IMR-90 (cell line): ENCODE results near the gene POGLUT2. TPM values are rescaled to one million over a fixed set of nuclear protein-coding genes. Genes with fewer than 3 reads are reported as not detected.

Experiments used
- ATAC-seq: fragments of 200-7000 bp; cut with Tn5 transposase; 2 replicates; pipeline ENCODE4 v1.9.1; 2020; ENCODE audit warnings: low read depth, mild to moderate bottlenecking, moderate library complexity
- BruUV-seq: library from RNA; stranded (reverse); fragments of 400-500 nt; replicated peaks from 2 replicates; lab custom pipeline; 2021; lab: Mats Ljungman, UMichigan
- CTCF ChIA-PET: fragments of 300-600 bp; formaldehyde crosslinking; extraction: SDS; loops from one replicate; lab custom pipeline; 2021; ENCODE audit warnings: antibody characterized with exemption; lab: Yijun Ruan, JAX
- POLR2A ChIA-PET: fragments of 300-600 bp; sonication (Branson Sonifier 250); formaldehyde crosslinking; loops from one replicate; lab custom pipeline; 2022; ENCODE audit warnings: antibody characterized with exemption; ENCODE audit not compliant: unreplicated experiment; lab: Charles Lee
- DNase-seq: peaks from one replicate; pipeline ENCODE4 v3.0.0; 2013
- H2AFZ ChIP-seq: replicated peaks from 2 replicates; pipeline ENCODE3; 2013; ENCODE audit warnings: low read length, mild to moderate bottlenecking; ENCODE audit not compliant: poor library complexity
- H2AK5ac ChIP-seq: 2 replicates; pipeline ENCODE4 v1.6.1; 2013; ENCODE audit warnings: low read depth, low read length, inconsistent platforms
- H2AK9ac ChIP-seq: replicated peaks from 2 replicates; pipeline ENCODE3; 2013; ENCODE audit warnings: mild to moderate bottlenecking, low read depth, low read length, moderate library complexity; ENCODE audit not compliant: poor library complexity
- H2BK120ac ChIP-seq: 2 replicates; pipeline ENCODE4 v1.6.1; 2013; ENCODE audit warnings: low read depth, low read length, inconsistent platforms
- H2BK15ac ChIP-seq: 3 replicates; pipeline ENCODE4 v1.6.1; 2013; ENCODE audit warnings: low read depth, low read length, inconsistent platforms
- H2BK20ac ChIP-seq: 2 replicates; pipeline ENCODE4 v1.6.1; 2013; ENCODE audit warnings: low read depth, mild to moderate bottlenecking, inconsistent platforms, low read length, moderate library complexity
- H2BK5ac ChIP-seq: 2 replicates; pipeline ENCODE4 v1.6.1; 2013; ENCODE audit warnings: mild to moderate bottlenecking, low read depth, low read length, inconsistent platforms; ENCODE audit not compliant: poor library complexity, severe bottlenecking
- H3K14ac ChIP-seq: replicated peaks from 2 replicates; pipeline ENCODE4 v1.6.1; 2013; ENCODE audit warnings: low read depth, low read length, inconsistent platforms
- H3K18ac ChIP-seq: 2 replicates; pipeline ENCODE4 v1.6.1; 2013; ENCODE audit warnings: low read depth, low read length, control low read depth
- H3K23ac ChIP-seq: 2 replicates; pipeline ENCODE4 v1.6.1; 2013; ENCODE audit warnings: low read depth, low read length, inconsistent platforms
- H3K27ac ChIP-seq: 2 replicates; pipeline ENCODE4 v1.5.1; 2013; ENCODE audit warnings: mild to moderate bottlenecking, control low read depth, low read length; ENCODE audit not compliant: insufficient read depth
- H3K27me3 ChIP-seq: 2 replicates; pipeline ENCODE4 v1.6.1; 2013; ENCODE audit warnings: low read length; ENCODE audit not compliant: control insufficient read depth, insufficient read depth
- H3K36me3 ChIP-seq: 2 replicates; pipeline ENCODE4 v1.6.1; 2013; ENCODE audit warnings: low read length, mixed read lengths; ENCODE audit not compliant: control insufficient read depth, insufficient read depth
- H3K4ac ChIP-seq: 2 replicates; pipeline ENCODE4 v1.6.1; 2013; ENCODE audit warnings: low read depth, low read length, inconsistent platforms
- H3K4me1 ChIP-seq: 2 replicates; pipeline ENCODE4 v1.6.1; 2013; ENCODE audit warnings: low read length, mixed read lengths; ENCODE audit not compliant: control insufficient read depth, insufficient read depth
- H3K4me2 ChIP-seq: 2 replicates; pipeline ENCODE4 v1.6.1; 2013; ENCODE audit warnings: low read depth, mild to moderate bottlenecking, control low read depth, low read length, moderate library complexity
- H3K4me3 ChIP-seq: 2 replicates; pipeline ENCODE4 v1.5.1; 2013; ENCODE audit warnings: low read depth, mild to moderate bottlenecking, control low read depth, low read length, moderate library complexity; ENCODE audit not compliant: insufficient read depth
- H3K56ac ChIP-seq: 2 replicates; pipeline ENCODE4 v1.6.1; 2013; ENCODE audit warnings: low read length, inconsistent platforms; ENCODE audit not compliant: insufficient read depth; ENCODE audit errors: extremely low read depth
- H3K79me1 ChIP-seq, 2 experiments: 2 replicates each; pipeline ENCODE4 v1.6.1; 2013; ENCODE audit warnings: low read length in 2 of 2, inconsistent platforms in 1 of 2, low read depth in 1 of 2
- H3K9ac ChIP-seq: 2 replicates; pipeline ENCODE4 v1.6.1; 2013; ENCODE audit warnings: low read depth, low read length, control low read depth
- H3K9me1 ChIP-seq: 2 replicates; pipeline ENCODE4 v1.6.1; 2013; ENCODE audit warnings: low read length, inconsistent platforms; ENCODE audit not compliant: insufficient read depth
- H3K9me3 ChIP-seq: 2 replicates; pipeline ENCODE4 v1.6.1; 2013; ENCODE audit warnings: low read length; ENCODE audit not compliant: control insufficient read depth, insufficient read depth
- H4K20me1 ChIP-seq: 2 replicates; pipeline ENCODE4 v1.6.1; 2013; ENCODE audit warnings: low read length, inconsistent platforms; ENCODE audit not compliant: insufficient read depth
- H4K5ac ChIP-seq: 2 replicates; pipeline ENCODE4 v1.6.1; 2013; ENCODE audit warnings: mild to moderate bottlenecking, low read depth, low read length, control low read depth
- H4K8ac ChIP-seq, 2 experiments: 2 replicates each; pipeline ENCODE4 v1.6.1; 2013; ENCODE audit warnings: low read depth in 2 of 2, low read length in 2 of 2, control low read depth in 1 of 2, inconsistent platforms in 1 of 2
- H4K91ac ChIP-seq: 2 replicates; pipeline ENCODE4 v1.6.1; 2013; ENCODE audit warnings: low read depth, low read length, inconsistent platforms; ENCODE audit not compliant: insufficient read depth
- BHLHE40 ChIP-seq: fragments of 150-350 bp; IDR thresholded peaks from 2 replicates; pipeline ENCODE4 v1.6.1; 2016; ENCODE audit warnings: mild to moderate bottlenecking, low read depth, low read length
- CEBPB ChIP-seq: IDR thresholded peaks from 2 replicates; pipeline ENCODE4 v1.6.1; 2012; ENCODE audit warnings: low read depth, low read length, improper control_type of control experiment
- CHD1 ChIP-seq: IDR thresholded peaks from 2 replicates; pipeline ENCODE4 v1.6.1; 2012; ENCODE audit warnings: low read depth, low read length, improper control_type of control experiment
- CTCF ChIP-seq: conservative IDR thresholded peaks from 2 replicates; pipeline ENCODE4 v1.5.1; 2012; ENCODE audit warnings: mild to moderate bottlenecking, low read depth, low read length, improper control_type of control experiment
- ELK1 ChIP-seq: fragments of 150-350 bp; IDR thresholded peaks from 2 replicates; pipeline ENCODE4 v1.6.1; 2016; ENCODE audit warnings: low read depth, mild to moderate bottlenecking, low read length, moderate library complexity, borderline replicate concordance
- FOS ChIP-seq: fragments of 150-350 bp; IDR thresholded peaks from 2 replicates; pipeline ENCODE4 v1.6.1; 2016; ENCODE audit warnings: low read depth, low read length
- MAFK ChIP-seq: IDR thresholded peaks from 2 replicates; pipeline ENCODE4 v1.6.1; 2012; ENCODE audit warnings: low read depth, low read length, improper control_type of control experiment
- MAZ ChIP-seq: IDR thresholded peaks from 2 replicates; pipeline ENCODE4 v1.6.1; 2012; ENCODE audit warnings: low read depth, mild to moderate bottlenecking, low read length, improper control_type of control experiment, moderate library complexity, borderline replicate concordance
- MXI1 ChIP-seq: IDR thresholded peaks from 2 replicates; pipeline ENCODE4 v1.6.1; 2012; ENCODE audit warnings: low read depth, mild to moderate bottlenecking, low read length, moderate library complexity, borderline replicate concordance
- NFE2L2 ChIP-seq: fragments of 150-350 bp; IDR thresholded peaks from 2 replicates; pipeline ENCODE4 v1.6.1; 2016; ENCODE audit warnings: low read depth, mild to moderate bottlenecking, low read length
- POLR2A ChIP-seq: IDR thresholded peaks from 2 replicates; pipeline ENCODE4 v1.6.1; 2012; ENCODE audit warnings: mild to moderate bottlenecking, low read depth, low read length
- RAD21 ChIP-seq: IDR thresholded peaks from 2 replicates; pipeline ENCODE4 v1.6.1; 2012; ENCODE audit warnings: low read length, improper control_type of control experiment
- RCOR1 ChIP-seq: IDR thresholded peaks from 2 replicates; pipeline ENCODE4 v1.6.1; 2012; ENCODE audit warnings: mild to moderate bottlenecking, low read length, improper control_type of control experiment; ENCODE audit not compliant: insufficient replicate concordance
- RFX5 ChIP-seq: IDR thresholded peaks from 2 replicates; pipeline ENCODE4 v1.8.0; 2012; ENCODE audit warnings: low read depth, mild to moderate bottlenecking, low read length, moderate library complexity
- SMC3 ChIP-seq: fragments of 150-350 bp; IDR thresholded peaks from 2 replicates; pipeline ENCODE4 v1.6.1; 2016; ENCODE audit warnings: low read depth, mild to moderate bottlenecking, antibody characterized with exemption, low read length, moderate library complexity
- USF2 ChIP-seq: fragments of 150-350 bp; IDR thresholded peaks from 2 replicates; pipeline ENCODE4 v1.6.1; 2017; ENCODE audit warnings: mild to moderate bottlenecking, antibody characterized with exemption, low read length, low read depth
- WGBS, 2 experiments: methylation state at CpG; one replicate each; pipeline versions ENCODE4 v1.1.5 to v1.1.7; 2013; ENCODE audit warnings: missing lambda C conversion rate in 2 of 2; ENCODE audit not compliant: insufficient read length in 1 of 2; ENCODE audit errors: extremely low coverage in 2 of 2; 5-methylcytosine and 5-hydroxymethylcytosine counted together
- dilution Hi-C: fragments of 300-500 bp; cut with HindIII; formaldehyde crosslinking; loops from one replicate; pipeline ENCODE4 v1.14.3; 2018; ENCODE audit warnings: low sequenced_read_pairs; ENCODE audit not compliant: unreplicated experiment
- in situ Hi-C: fragments of 300-500 bp; cut with MboI; formaldehyde crosslinking; loops from 3 replicates; pipeline ENCODE4 v1.14.3; 2019; ENCODE audit warnings: low sequenced_read_pairs, inconsistent platforms, mixed read lengths
- intact Hi-C: fragments of 100-400 bp; cut with micrococcal nuclease; formaldehyde crosslinking; loops from 2 replicates; pipeline ENCODE4 v1.10.0; 2022
- polyA plus RNA-seq, 3 experiments: library from polyadenylated mRNA; depleted of rRNA; stranded (reverse); fragments of >200 nt; gene quantifications; 2 replicates each; pipeline ENCODE4 v1.2.3, GENCODE V29; 2012; ENCODE audit warnings: low replicate concordance in 1 of 3
- total RNA-seq: library from RNA; depleted of rRNA; stranded (reverse); fragments of >200 nt; gene quantifications from 2 replicates; pipeline ENCODE4 v1.2.3, GENCODE V29; 2012

The POGLUT2 gene
- total and polyA plus RNA-seq, 2 of the 4 experiments (the other 2 are of a cell fraction) = 10.6 to 14.3 TPM

DNA sequence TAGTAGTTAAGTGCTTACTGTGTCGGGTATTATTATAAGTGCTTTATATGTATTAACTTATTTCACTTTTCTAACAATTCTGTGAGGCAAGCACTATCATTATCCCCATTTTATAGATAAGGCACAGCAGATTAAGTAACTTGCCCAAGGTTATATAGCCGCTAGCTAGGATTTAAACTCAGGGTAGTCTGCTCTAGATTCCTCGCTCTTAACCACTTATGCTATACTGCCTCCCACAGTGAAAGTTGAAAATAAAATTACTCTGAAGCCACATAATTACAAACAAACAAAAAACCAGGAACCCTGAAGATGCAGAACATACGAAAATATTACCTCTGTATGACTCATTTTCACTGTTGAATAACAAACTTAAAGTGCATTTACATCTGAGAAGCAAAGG is 29.1 kb downstream of the POGLUT2 start:
- no peak overlapping the region for H4K91ac ChIP-seq
- H2AK9ac ChIP-seq = no peak overlapping the region
- H2BK15ac ChIP-seq = no peak overlapping the region
- H4K8ac ChIP-seq = no peak overlapping the region
- no peak overlapping the region for H2AFZ ChIP-seq
- no peak overlapping the region for H2BK5ac ChIP-seq
- H4K5ac ChIP-seq = no peak overlapping the region
- H3K4me2 ChIP-seq = no peak overlapping the region
- H3K4ac ChIP-seq = no peak overlapping the region
- no peak overlapping the region for H2BK120ac ChIP-seq
- H3K79me1 ChIP-seq = peaks cover 13 to 26% of the 10 kb centered on the region in 2 experiments
- no peaks in the 10 kb centered on the region; the same call in 1 of the 2 replicates for H4K20me1 ChIP-seq
- POLR2A ChIA-PET = no interaction called here
- H2AK5ac ChIP-seq = no peak overlapping the region
- H3K36me3 ChIP-seq = 0 out of 2 replicates have a peak, but pooled peaks cover 3% of the 10 kb centered on the region
- intact Hi-C loops = loop anchor here (5.0 kb wide), 2 partner anchors 62 to 117 kb away; no protein-coding TSS in a partner anchor
- peaks cover 2% of the 10 kb centered on the region; the same call in 1 of the 2 replicates for H3K4me1 ChIP-seq
- dilution Hi-C loops = no loop called here
- no peak overlapping the region for H3K23ac ChIP-seq
- H3K9me3 ChIP-seq = no peaks in the 10 kb centered on the region
- H3K9ac ChIP-seq = no peak overlapping the region
- TF ChIP-seq MXI1 = no peak
- TF ChIP-seq RAD21 = peak; percentile 18; the same call in 1 of the 2 replicates
- no peak for TF ChIP-seq RFX5
- TF ChIP-seq NFE2L2 = no peak
- no peak for TF ChIP-seq USF2
- TF ChIP-seq CEBPB = no peak
- no peak for TF ChIP-seq POLR2A
- no peak for TF ChIP-seq BHLHE40
- no peak for TF ChIP-seq MAZ
- no peak for TF ChIP-seq ELK1
- no peak for TF ChIP-seq RCOR1
- no peak for TF ChIP-seq MAFK
- no peak for TF ChIP-seq CHD1
- no peak for TF ChIP-seq SMC3
- no peak for TF ChIP-seq FOS
- 0 out of 2 replicates have a peak, but pooled peaks have one; percentile 9 for TF ChIP-seq CTCF
- DNase-seq (peak; percentile 14), ATAC-seq (no peak)
- no peak overlapping the region for H3K18ac ChIP-seq
- no peak overlapping the region for H3K56ac ChIP-seq
- BruUV-seq = no TSS peak
- no CpG with 5 or more reads among the region's 4 CpGs for WGBS, 2 experiments
- H3K14ac ChIP-seq = no peak overlapping the region
- no peaks in the 10 kb centered on the region for H3K27me3 ChIP-seq
- in situ Hi-C loops = no loop called here
- H3K4me3 ChIP-seq = no peak overlapping the region
- H3K9me1 ChIP-seq = peaks cover 4% of the 10 kb centered on the region; the same call in 1 of the 2 replicates
- H2BK20ac ChIP-seq = no peak overlapping the region
- CTCF ChIA-PET = interaction anchor here (0.6 to 1.8 kb wide), 4 partner anchors 15 to 174 kb away, joined by 3 to 6 read pairs (median 4); no protein-coding TSS in a partner anchor
- no peak overlapping the region for H3K27ac ChIP-seq
